PC-9 (cell line): ENCODE results near the gene CGN.

ENCODE experiments used
- CTCF ChIP-seq: fragments of 200-600 bp; sonication (generic); conservative IDR thresholded peaks from 2 replicates; pipeline ENCODE4 v1.6.1; 2017; ENCODE audit warnings: mixed run types, antibody characterized with exemption, mild to moderate bottlenecking, moderate library complexity
- EZH2 ChIP-seq: fragments of 200-600 bp; sonication (generic); IDR thresholded peaks from 2 replicates; pipeline ENCODE4 v1.8.0; 2017; ENCODE audit warnings: antibody characterized with exemption, low read depth

DNA sequence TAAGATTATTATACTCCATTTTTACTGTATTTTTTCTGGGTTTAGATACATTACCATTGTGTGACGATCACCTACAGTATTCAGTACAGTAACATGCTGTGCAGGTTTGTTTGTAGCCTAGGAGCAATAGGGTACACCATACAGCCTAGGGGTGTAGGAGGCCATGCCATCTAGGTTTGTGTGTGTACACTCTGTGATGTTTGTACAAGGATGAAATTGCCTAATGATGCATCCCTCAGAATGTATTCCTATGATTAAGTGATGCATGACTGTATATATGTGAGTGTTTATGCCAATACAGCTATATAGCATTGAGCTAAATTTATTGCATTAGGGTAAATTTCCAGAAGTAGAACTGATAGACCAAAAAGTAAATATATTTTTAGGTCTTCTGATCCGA lies 52.2 kb downstream of the CGN start:
- no peak for TF ChIP-seq CTCF
- TF ChIP-seq EZH2, result no peak
